Tongue (tissue), 2 donors: ENCODE data around the gene SDHB. TPM values are rescaled to one million over a fixed set of nuclear protein-coding genes. Genes with fewer than 3 reads are reported as not detected.
A peak's percentile ranks its signal among the peaks of the same experiment; 100 is the strongest.

Experiments used
- DNase-seq: peaks from one replicate; pipeline ENCODE4 v3.0.0-alpha.2; 2015
- total RNA-seq: library from RNA; depleted of rRNA; stranded (reverse); fragments of >200 nt; gene quantifications from one replicate; pipeline ENCODE4 v1.2.3, GENCODE V29; 2014

SDHB gene
- total RNA-seq: 115 TPM

DNA sequence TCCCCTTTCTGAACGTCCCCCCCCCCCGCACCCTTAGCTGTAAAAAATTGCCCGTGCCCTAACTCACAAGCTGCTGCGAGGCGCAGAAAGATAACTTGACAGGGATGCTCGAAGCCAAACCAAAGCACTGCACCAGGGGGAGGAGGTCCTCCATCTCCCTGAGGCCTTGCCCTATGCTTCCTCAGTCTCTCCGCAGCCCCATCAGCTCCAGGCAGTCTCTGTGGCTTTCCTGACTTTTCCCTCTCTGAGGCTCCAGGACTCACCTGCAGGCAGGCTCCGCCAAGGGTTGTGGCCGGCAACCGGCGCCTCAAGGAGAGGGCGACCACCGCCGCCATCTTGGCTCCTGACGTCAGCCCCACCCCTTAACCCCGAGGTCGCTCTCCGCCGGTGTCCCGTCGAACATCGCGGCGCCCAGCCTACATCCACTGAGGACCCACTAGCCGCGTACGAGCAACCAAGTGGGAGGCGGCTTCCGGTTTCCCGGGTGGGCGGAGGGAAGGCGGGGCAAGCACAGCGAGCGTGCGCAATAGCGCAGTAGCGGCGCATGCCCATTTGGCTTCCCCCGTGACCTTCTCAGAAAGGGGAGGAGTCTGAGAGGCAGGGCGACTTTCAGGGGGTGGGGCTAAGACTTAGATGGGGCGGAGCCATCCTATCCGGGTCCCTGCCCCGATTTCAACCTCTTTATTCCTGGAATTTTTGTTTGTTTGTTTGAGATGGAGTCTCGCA, at the start of gene SDHB:
Gene SDHB (minus strand): TSS at position 348 of the 726 bp plus-strand sequence. CDS start 13 bp downstream, at position 335.
- peak; percentile 99 for DNase-seq

- DNase-seq: no peak
Measured at GRCh38 chr1:17102232-17102631, 48.4 kb upstream of the SDHB start.

- DNase-seq: no peak
Measured at GRCh38 chr1:17101261-17101660, 47.4 kb upstream of the SDHB start.

GRCh38 chr1:17099616-17100340, 45.9 kb upstream of the SDHB start:
- no peak for DNase-seq

- DNase-seq: peak; percentile 60
Measured at GRCh38 chr1:17098446-17099317, 44.9 kb upstream of the SDHB start.

DNA sequence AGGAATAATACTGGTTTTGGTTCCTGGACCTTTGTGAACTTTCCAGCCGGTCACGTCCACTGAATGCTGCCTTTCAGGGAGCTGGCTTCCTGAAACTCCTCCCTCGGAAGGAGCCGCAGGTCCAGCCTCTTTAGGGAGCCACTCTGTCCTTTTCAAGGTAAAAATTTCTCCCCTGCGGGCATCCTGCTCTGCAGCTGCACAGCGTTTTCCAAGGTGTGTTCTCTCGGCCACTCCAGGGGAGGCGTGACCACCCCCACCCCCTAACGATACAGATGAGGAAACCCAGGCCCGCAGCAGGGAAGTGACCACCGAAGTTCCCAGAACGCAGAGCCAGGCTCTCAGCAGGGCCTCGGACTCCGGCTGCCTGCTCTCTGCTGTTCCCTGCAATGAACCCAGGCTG, 44.0 kb upstream of the SDHB start:
- no peak for DNase-seq

DNA sequence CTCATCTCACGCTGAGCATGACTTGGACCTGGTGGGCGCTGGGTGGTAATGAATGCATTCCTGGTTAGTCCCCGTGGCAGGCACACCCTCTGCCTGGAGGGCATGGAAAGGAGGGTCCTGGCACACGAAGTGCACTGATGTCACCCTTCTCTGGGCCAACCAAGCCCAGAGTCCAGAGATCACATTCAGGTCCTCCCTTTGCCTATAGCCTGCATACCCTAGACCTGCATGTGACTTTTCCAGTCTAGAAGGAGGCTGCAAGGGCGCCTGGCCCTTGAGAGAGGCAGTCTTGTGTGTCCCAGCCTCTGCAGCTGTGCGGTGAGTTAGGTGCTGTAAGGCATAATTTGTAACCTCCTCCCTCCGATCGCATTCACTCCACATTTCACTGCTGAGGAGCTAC, 43.3 kb upstream of the SDHB start:
- DNase-seq: no peak

GRCh38 chr1:17096584-17096983, 42.8 kb upstream of the SDHB start:
- DNase-seq: no peak

- DNase-seq: no peak
Measured at GRCh38 chr1:17095141-17095540, 41.3 kb upstream of the SDHB start.

GRCh38 chr1:17094664-17095063, 40.8 kb upstream of the SDHB start:
- DNase-seq: no peak

GRCh38 chr1:17093822-17094393, 40.1 kb upstream of the SDHB start:
- DNase-seq: no peak

GRCh38 chr1:17091252-17091651, 37.4 kb upstream of the SDHB start:
- no peak for DNase-seq

- peak; percentile 31 for DNase-seq
Measured at GRCh38 chr1:17089506-17089905, 35.7 kb upstream of the SDHB start.

- DNase-seq: no peak
Measured at GRCh38 chr1:17086751-17087150, 32.9 kb upstream of the SDHB start.

DNA sequence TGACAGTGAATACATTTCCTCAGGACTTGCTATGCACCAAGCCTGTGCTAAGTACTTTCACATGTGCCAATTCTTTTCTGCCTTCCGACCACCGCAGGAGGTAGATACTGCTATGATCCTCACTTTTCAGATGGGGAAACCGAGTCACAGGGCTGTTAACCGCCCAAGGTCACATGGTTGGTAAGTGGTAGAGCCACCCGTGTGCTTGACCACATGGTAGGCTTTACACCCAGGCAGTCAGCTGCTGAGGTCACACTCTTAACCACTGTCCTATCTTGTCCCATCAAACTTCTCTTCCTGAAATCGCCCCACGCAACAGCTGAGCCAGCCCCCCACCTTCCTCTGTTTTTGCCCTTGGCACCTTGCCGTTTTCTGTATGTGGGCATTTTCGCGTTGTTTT, 31.0 kb upstream of the SDHB start:
- DNase-seq: no peak

GRCh38 chr1:17082761-17083160, 28.9 kb upstream of the SDHB start:
- no peak for DNase-seq

DNA sequence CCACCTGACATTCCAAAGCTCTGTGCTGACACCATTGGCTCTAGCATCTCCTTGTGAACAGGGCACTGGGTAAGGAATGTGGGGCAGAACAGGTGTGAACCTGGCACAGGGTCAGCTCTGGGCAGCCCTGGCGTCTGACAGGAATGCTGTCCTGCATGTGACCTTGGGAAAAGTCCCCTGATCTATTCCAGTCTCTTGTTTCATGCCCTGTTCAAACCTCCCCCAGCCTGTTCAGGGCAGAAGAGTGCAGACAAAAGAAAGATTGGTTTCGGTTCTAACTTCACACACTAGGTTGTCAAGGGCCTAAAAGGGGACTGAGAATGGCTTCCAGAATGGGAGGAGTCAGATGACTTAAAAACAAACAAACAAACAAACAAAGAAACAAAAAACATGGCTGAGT, 27.6 kb upstream of the SDHB start:
- DNase-seq: peak; percentile 33

- no peak for DNase-seq
Measured at GRCh38 chr1:17080880-17081279, 27.0 kb upstream of the SDHB start.

GRCh38 chr1:17080085-17080759, 26.4 kb upstream of the SDHB start:
- no peak for DNase-seq

DNA sequence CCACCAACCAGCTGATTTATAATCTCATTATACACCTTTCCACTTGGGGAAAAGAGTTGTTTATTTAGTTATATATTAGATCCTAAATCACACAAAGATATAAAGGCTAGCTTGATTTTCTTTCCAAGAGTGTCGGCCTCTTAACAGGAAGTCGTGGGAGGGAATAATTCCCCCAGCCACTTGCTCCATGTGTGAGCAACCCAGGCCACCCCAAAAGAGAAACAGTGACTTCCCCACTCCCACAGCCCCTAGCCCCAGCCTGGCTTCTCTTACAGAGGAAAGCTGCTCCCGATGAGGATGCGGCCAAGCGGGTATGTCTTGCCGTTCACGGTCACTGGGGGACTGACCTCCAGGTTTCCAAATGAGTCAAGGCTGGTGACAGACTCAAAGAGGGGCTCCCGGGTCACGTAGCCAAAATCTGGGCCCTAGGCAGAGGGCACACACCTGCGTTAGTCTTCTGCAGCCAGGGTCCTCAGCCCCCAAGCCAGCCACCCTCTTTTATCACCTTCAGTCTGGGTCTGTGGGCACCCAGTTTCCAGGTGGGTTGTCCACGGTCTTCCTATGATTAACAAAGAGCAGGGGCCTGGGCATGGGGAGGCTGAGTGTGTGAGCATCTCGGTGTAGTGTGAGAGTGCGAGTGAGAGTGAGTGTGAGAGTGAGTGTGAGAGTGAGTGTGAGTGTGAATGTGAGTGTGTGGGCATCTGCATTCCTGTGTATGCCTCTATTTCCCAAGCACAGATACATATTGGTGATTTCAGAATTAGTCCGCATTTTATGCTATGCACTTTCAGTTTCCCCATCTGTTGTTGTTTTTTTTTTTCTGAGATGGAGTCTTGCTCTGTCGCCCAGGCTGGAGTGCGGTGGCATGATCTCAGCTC, 25.4 kb upstream of the SDHB start:
- DNase-seq: no peak
